ENCODE results near the gene ENTPD6.
"Not testable (repeated sequence)": the region's sequence is repeated elsewhere in the genome, so short reads cannot be mapped to it uniquely, and the experiment has no call there.

ENTPD6 gene

DNA sequence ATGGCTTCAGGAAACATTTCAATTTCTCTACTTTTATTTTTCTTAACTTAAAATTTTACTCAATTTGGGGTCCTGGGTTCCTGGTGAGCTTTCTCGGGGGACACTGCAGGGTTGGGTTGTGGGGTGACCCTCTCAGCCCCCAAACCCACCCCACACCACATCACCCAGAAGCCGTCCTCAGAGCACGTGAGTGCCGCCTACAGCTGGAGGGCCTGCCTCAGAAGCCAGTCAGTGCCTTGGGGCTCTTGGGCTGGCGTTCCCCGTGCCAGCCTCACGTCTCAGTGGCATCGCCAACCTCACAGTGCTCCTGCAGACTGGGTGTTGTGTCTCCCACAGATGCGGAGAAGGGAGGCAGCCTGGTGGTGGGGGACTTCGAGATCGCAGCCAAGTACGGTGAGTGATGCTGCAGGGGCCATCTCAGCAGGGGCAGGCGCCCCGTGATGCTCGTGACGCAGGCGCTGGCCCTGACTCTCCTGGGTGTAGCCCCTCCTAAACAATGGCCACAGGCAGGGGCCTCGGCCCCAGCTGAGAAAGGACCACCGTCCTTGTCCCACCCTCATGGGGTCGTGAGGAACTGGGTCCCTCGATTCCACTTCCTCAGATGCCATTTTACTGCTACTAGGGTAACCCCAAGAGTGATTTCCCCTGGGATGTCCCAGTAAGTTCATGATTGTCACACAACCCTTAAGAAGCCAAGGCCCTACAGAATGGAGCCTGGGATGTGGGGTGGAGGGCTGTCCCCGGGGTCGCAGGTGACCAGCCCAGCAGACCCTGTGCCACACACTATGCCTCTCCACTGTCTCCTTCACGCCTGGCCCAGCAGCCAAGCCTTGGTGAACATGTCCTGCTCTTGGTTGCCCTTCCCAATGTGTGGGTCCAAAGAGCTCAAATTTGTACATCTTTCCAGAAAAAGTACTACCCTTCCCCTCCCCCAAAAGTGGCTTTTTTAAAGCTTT, 28.5 kb downstream of the ENTPD6 start:
- DNase-seq (ENCODE audit: low spot score) = no peak

DNA sequence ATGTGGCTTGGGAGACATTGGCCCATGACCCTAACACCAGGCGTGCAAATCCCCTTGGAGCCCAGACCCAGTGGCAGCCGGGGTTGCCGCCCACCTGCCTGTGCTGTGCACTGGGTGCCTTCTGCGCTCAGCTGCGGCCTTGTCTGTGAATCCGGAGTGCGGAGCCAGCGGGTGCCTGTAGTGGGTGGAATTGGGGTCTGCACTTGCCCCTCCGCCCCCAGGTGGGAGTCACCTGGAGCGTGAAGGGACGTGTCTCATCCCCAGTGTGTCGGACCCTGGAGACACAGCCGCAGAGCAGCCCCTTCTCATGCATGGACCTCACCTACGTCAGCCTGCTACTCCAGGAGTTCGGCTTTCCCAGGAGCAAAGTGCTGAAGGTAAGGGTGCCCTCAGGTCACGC, 29.4 kb downstream of the ENTPD6 start:
- no peak for DNase-seq (ENCODE audit: low spot score)

- no peak for DNase-seq (ENCODE audit: low spot score)
Observed at GRCh38 chr20:25225642-25226432, 30.3 kb downstream of the ENTPD6 start.

- DNase-seq (ENCODE audit: low spot score) = peak; percentile 87
Observed at GRCh38 chr20:25226433-25227316, 31.2 kb downstream of the ENTPD6 start.

DNA sequence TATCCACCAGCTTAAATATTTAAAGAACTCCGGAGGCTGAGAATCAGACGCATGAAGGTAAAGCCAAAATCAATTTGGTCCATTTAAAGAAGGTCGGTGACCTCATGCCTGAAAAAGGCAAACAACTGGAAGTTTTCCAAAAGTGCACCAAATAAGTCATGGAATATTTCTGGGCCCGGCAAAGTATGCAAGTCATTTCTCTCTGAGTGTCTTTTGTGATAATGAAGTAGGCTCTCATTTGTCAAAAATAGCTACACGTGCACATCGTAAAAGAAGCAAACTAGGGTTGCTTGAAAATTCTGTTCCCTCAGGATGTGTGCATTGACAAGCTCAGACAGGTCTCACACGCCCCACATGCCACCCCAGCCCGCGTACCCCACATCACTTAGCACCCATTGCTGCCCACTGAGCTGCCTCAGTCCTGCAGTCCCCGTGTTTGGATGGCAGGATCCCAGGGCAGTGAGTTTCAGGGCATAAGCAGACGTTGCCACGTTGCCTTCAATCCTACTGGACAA, 31.9 kb downstream of the ENTPD6 start:
- DNase-seq (ENCODE audit: low spot score) = no peak

- no peak for DNase-seq (ENCODE audit: low spot score)
Observed at GRCh38 chr20:25229486-25230165, 34.1 kb downstream of the ENTPD6 start.

DNA sequence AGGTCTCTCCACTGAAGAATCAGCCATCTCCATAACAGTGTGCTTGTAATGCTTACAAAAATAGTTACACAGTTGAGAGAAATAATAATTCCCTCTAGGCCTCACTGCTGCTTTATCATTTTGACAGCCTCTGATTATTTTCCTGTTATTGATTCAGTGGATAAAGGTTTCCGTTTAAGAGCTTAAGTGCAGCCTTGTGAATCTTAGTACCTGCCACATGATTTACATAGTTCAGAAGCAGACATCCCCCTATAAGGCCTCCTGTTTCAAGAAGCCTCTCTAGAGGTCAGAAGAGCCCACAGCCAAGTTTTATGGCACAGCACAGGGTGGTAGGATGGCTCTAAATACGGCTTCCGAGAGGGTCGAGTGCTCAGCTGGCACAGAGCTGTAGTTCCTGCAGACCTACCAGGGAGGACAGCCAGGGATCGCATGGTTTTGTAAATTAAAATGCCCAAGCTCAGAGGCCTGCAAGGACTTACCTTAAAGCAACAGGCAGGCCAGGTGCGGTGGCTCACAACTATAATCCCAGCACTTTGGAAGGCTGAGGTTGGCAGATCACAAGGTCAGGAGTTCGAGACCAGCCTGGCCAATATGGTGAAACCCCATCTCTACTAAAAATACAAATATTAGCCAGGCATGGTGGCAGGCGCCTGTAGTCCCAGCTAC, 34.8 kb downstream of the ENTPD6 start:
- no peak for DNase-seq (ENCODE audit: low spot score)

GRCh38 chr20:25233016-25233772, 37.7 kb downstream of the ENTPD6 start:
- DNase-seq (ENCODE audit: low spot score) = peak; percentile 63

- DNase-seq (ENCODE audit: low spot score) = not testable (repeated sequence)
Observed at GRCh38 chr20:25234009-25234849, 38.7 kb downstream of the ENTPD6 start.

DNA sequence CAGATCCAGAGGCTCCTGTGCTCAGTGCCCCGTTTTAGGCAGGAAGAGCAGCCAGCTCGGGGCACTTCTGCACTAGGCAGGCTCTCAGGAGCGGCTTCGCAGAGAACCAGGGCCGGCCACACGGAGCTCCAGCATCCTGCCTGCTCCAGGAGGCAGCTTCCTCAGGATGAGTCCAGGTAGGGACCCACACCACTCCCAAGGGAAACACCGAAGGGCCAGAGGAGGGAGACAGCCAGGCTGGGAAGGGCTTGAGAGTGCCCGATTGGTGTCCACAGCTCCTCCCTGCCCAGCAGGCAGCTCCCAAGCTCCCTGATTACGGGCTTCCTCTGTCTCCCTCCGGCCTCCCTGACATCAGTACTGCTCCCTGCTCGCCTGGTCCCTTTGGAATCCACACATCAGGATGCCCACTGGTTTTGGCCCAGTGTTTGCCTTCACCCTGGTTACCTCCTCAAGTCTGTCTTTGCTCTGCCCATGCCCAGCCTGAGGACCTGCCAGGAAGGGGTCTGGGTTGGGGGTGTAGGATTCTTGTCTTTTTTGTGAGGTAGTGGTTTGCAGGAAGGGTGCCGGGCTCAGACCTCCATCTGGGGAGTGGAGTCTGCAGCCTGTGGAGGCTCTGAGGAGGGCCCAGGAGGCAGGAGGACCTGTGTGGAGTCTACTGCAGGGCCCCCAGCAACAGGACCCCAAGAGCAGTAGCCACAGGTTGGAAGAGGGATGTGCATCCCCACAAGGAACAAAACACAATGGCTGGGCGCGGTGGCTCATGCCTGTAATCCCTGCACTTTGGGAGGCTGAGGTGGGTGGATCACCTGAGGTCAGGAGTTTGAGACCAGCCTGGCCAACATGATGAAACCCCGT, 41.2 kb downstream of the ENTPD6 start:
- DNase-seq (ENCODE audit: low spot score) = no peak

GRCh38 chr20:25237610-25238318, 42.3 kb downstream of the ENTPD6 start:
- no peak for DNase-seq (ENCODE audit: low spot score)

DNA sequence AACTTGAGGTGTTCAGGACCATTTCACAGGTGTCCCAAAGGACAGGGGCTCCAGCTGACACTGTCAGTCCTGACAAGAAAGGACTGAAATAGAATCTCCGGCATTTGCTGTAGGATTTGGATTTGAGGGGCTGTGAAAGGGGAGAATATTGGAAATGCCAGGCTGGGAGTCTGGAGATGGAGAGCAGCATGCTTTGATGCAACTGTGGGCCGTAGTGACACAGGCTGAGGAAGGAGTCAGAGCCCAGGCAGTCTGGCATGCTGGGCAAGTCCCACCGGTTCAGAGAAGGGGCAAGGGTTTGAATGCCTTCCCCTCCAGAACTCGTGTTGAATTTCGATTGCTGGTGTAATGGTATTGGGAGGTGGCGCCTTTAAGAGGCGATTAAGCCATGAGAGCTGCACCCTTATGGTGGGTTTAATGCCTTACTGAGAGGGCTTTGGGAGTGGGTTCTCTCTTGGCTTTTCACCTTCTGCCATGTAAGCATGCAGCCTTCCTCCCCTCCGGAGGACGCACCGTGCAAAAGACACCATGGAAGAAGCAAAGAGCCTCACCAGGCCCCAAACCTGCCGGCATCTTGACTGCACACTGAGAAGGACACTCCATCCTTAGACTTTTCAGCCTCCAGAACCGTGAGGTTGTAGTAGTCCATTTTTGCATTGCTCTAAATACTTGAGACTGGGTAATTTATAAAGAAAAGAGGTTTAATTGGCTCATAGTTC, 43.0 kb downstream of the ENTPD6 start:
- no peak for DNase-seq (ENCODE audit: low spot score)

DNA sequence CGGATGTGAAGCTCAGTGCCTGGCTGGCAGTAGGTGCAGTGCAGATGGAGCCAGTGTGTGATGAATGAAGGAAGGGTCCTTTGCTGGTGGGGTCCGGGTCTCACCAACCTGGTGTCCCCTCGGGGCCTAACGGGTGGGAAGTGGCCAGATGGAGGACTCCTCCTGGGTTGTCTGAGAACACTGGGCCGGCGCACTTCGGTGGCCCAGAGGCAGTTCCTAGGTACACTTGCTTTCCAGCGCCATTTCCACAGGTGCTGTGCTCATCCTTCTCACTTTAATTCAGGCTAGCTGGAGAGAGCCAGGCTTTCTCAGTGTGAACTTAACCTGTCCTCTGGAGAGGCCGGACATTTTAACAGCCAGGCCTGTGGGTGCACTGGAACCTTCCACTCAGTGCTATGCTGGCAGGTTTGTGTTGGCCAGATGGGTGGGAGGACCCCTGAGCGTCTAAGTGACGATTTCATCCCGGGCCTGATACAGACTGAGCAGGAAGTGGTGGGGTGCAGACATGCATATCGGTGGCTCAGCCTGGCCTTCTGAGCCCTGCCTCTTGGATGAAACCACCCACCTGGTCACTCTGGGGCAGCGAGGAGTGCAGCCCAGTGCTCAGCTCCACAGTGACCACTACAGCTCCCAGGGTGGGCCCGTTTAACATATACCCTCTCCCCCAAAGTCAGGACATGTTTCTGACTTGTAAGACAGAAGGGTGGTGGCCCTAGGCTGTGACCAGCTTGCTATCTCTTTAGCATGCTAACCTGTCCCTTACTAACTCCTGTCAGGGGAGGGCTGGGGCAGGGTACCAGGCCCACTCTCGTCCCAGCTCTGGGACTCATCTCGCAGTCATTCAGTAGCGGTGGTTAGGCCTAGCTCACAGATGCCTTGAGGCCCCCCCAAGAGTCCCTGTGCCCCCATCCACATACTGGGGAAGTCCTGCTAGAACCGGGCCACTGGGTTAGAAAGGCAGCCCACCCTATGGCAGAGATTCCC, 44.2 kb downstream of the ENTPD6 start:
- DNase-seq (ENCODE audit: low spot score) = no peak

DNA sequence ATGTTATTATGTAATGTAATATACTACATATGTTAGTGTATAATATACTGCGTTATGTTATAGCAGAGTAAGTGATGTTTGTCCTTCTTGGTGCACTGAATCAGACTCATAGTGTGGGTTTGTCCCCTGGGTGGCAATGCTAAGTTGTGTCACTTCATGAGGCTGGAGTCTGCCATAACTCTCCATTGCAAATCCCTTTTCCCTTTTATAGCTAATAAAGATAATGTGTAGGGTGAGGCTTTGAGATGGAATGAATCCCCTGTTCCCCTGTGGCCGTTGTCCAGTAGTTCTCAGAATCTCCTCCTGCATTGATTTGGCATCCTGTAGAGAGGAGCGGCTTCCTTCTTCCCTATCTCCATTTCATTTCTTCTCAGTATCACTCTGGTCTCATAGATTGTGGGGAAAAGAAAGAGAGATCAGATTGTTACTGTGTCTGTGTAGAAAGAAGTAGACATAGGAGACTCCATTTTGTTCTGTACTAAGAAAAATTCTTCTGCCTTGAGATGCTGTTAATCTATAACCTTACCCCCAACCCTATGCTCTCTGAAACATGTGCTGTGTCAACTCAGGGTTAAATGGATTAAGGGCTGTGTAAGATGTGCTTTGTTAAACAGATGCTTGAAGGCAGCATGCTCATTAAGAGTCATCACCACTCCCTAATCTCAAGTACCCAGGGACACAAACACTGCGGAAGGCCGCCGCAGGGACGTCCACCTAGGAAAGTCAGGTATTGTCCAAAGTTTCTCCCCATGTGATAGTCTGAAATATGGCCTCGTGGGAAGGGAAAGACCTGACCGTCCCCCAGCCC, 45.5 kb downstream of the ENTPD6 start:
- DNase-seq (ENCODE audit: low spot score) = not testable (repeated sequence)

- DNase-seq (ENCODE audit: low spot score) = not testable (repeated sequence)
Observed at GRCh38 chr20:25241659-25241955, 46.1 kb downstream of the ENTPD6 start.
